Left renal cortex interstitium (tissue), 4 donors: ENCODE results near the gene SMURF2. TPM values are rescaled to one million over a fixed set of nuclear protein-coding genes. Genes with fewer than 3 reads are reported as not detected.

Source experiments
- DNase-seq, 4 donors: peaks; one replicate each; pipeline ENCODE4 v3.0.0-alpha.2; 2013; ENCODE audit warnings: low read depth in 4 of 4, low spot score in 2 of 4, missing footprints in 1 of 4
- polyA plus RNA-seq, 4 donors: library from polyadenylated mRNA; unstranded; fragments of 120-200 nt; gene quantifications; one replicate each; pipeline ENCODE4 v1.2.1, GENCODE V29; 2013; ENCODE audit not compliant: insufficient read length in 4 of 4

The SMURF2 gene
- polyA plus RNA-seq, 4 donors = 32.2 to 36.7 (median 35.1) TPM

DNA sequence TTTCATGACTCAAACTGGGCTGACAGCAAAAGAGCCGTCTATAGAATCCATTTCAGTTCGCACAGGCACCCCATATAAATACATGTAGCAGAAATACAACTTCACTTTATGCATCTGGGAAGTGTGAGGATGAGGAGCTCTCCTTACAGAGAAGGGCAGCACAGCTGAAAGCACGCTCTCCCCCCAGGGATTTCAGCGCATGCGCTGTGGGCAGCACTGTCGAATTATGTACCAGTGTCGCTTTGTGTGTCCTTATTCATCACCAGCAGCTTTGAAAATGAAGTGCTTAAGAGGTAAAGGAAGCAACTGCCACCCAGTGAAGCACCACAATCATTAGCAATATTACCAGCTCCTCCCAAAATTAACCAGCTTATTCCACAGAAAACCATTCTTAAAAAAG lies 115.4 kb downstream of the SMURF2 start:
- no peak for DNase-seq

DNA sequence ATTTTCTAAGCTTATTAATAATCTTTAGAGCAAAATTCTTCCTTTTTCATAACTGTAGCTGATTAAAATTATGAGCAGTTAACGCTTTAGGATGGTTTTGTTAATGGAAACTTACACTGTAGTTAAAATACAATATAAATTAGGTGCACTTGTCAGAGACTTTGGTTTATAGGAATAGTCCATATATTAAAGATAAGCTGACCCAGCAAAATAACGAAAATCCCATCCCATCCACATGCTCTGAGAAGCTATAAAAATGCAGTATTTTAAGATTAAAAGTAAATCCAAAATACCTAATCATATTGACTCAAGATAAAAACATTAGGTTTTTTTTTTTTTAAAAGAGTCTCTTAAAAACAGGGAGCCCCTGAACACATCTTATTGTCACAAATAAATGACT lies 117.4 kb downstream of the SMURF2 start:
- DNase-seq = no peak

DNA sequence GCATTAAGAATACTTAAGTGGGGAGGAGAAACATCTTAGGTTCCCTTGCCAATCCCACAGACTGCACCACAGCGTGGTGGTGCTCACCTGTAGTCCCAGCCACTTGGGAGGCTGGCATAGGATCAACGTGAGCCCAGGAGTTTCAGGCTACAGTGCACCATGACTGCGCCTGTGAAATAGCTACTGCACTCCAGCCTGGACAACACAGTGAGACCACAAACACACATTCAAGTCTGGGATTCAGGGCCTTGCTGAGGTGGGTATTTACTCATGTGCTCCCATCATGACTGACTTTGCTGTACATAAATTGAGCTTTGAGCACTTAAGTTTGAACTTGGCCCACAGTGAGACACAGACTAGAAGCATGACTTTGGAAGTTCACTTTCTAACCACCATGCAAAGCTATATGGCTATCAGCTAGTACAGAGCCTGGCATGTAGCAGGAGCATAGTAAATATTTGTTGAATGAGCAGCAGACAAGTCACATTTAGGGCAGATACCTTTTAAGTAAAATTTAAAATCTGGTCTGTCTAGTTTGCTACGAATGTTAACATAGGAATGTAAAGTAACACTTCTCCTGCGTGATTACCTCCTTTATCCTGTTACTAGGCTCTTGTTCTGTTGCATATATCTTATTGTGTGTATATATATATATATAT lies 121.9 kb downstream of the SMURF2 start:
- DNase-seq = no peak

DNA sequence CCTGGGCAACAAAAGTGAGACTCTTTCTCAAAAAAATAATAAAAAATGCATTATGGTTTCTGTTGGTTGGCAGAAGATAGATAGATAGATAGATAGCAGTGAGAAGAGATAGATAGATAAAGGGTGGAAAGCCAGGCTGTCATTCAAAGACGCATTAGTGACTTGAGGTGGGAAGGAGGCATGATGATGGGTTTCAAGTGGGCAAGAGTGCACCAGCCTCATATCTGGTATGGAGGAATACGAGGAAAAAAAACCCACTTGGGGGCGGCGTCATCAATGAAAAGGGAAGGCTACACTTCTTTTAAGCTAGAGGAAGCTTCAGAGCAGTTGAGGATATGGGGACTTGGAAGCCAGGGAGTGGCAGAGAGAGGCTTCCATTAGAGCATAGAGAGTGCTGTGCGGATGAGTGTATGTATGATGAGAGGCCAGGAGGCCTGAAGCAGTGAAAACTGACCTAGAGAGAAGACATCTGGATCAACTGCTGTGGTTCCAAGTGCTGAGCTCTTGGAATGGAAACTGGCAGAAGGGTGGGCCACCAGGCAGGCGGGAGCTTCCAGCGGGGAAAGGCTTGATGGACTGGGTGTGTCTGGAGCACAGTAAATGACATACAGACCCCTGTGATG lies 123.5 kb downstream of the SMURF2 start:
- no peak for DNase-seq

DNA sequence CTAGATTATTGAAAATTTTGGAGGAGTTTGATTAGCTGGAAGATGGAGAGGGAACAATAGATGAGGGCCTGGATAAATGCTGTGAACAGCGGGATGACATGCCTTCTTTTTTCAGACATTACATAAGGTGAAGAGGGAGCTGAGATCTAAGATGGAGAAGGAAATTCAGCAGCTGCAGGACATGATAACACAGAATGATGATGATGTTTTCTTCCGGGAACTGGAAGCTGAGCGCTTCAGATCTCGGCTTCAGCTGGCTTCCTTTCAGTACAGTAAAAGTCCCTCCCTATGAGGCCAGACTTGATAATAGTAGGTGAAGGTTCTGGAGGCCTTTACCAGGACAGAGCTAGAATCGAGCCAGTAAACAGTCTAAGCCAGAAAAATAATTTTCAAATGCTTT lies 124.6 kb downstream of the SMURF2 start:
- DNase-seq = no peak

DNA sequence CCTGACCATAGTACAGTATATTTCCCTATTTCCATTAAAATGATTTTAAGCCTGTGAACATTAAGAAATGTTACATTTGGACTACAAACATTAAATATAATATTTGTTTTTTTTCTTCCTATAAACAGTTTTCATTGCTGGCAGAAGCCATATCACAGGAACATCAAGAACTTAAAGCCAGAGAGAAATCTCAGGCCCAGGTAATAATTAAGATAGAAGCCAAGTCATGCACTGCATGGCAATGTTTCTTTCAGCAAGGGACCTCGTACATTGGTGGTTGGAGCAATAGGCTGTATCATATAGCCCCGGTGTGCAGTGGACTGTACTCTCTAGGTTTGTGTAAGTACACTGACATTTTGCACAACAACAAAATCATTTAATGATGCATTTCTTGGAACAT lies 125.2 kb downstream of the SMURF2 start:
- DNase-seq = no peak

DNA sequence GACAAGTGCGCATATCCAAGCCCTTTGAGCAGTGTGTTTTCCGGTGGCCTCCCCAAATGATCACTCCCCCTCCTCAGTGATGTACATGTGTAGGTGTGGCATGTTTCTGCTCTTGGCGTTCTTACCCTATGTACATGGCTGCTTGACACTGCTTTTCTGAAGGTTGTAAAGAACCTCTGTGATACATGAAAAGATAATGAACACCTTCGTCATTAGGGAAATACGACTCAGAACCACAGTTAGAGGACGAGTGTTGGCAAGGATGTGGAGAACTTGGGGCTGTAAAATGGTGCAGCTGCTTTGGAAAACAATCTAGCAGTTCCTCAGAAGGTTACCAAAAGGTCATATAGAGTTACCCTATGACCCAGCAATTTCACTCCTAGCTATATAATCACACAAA lies 126.8 kb downstream of the SMURF2 start:
- no peak for DNase-seq

DNA sequence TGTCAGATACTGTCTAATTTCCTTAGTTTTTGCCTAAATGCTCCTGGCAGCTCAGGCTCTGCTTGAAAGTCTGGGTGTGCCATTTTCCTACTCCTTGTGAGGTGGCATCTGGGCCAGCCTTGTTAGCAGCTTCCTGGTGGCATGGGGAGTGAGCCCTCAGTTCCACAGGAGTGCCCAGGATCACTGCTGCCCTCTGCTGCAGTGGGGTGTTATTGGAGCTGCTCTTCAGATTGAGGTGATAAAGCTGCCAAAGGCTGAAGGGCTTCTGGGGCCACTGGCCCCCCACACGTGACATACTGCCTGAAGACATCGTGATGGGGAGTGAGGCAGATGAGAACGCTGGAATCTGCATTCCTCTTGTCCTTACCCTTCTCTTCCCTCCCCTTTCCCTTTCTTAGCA lies 127.9 kb downstream of the SMURF2 start:
- DNase-seq = no peak

DNA sequence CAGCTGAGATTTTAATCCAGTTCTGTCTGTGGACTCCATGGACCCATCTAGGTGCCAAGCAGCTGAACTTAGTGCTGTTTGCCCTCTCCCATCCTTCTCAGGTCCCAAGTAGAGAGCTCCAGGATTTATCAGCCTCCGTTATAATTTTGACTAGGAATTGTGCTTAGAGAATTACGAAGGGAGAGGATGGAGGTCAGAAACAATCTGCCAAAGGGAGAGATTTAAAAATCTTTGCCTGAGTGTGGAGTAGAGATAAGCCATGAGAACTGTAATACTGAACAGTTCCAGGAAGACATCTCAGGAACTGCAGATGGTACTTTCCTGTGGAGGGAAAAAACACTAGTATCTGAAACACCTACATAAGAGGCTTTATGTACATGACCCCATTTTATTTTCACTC lies 128.3 kb downstream of the SMURF2 start:
- DNase-seq = no peak

DNA sequence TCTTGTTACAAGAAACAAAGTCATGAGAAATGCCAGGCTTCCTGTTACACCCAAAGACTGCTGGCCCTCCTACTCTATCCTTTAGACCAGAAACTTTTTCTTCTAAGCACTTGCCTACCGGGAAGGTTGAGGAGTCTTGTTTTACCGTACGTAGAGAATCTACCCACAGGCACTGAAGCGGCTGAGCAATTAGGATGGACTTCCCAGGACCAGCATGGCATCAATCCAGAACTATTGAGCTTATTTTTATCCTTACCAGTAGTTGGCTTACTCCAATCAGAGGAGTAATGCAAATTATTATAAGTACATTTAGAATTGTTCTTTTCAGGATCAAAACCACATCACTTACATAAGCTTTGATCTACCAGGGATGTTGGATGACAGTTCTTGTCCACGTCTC lies 129.7 kb downstream of the SMURF2 start:
- no peak for DNase-seq

DNA sequence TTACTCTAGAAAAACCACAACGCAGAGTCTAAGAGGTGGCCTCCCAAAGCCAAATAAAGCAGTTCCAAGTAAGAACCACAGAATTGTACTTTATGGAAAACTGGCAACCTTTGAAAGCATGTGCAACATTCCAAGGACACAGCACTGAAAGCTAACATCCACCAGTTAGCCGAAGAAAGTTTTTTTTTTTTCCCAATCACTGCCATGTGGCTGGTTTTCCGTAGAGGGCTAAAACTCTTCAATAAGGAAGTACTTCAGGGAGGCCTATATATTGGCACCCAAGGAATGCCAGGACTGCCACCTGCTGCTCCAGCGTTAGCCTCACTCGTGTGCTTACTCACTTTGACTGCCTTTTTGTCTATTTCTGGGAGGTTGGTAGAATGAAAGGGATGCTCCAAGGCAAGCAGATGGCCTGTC lies 130.1 kb downstream of the SMURF2 start:
- no peak for DNase-seq

DNA sequence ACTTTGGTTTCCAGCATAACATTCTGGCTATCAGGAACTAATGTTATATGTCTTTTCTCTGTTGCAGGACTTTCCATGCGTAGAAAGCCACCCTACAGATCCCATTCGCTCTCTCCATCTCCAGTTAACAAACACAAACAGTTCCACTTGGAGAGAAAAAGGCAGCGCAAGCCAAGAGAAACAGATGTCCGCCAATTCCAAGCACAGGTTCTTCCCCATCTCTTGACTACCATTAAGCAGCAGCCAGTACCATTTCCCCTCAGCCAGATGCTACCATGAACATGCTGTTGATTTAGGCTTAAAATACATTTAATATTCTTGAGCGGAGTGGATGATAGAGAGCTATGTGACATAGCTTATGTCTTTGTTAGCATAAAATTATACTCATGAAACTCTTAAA lies 132.9 kb downstream of the SMURF2 start:
- DNase-seq = no peak

DNA sequence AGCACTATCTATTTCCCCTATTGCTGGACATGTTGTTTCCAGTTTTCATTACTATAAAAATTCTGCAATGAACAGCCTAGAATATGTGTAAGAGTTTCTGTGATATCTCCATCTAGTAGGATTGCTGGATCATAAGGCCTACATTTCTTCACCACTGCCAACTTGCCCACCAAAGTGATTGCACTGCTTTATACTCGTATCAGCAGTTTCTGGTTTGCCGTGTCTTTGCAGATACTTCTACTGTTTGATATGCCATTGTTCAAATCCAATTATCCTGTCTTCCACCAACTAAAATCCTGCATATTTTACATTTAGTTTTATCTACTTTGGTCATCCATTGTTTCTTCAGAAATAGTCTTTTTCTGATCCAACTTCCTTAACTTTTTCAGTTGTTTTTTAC lies 134.2 kb downstream of the SMURF2 start:
- DNase-seq = no peak

DNA sequence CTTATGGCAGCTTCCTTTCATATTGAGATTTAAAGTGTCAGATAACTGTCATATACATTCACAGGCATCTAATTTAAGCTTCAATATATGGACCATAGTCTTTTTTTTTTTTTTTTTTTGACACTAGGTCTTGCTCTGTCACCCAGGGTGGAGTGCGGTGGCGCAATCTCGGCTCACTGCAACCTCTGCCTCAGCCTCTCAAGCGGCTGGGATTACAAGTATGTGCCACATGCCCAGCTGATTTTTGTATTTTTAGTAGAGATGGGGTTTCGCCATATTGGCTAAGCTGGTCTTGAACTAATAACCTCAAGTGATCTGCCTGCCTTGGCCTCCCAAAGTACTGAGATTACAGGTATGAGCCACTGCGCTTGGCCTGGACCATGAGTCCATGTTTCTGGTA lies 141.7 kb downstream of the SMURF2 start:
- DNase-seq = no peak

DNA sequence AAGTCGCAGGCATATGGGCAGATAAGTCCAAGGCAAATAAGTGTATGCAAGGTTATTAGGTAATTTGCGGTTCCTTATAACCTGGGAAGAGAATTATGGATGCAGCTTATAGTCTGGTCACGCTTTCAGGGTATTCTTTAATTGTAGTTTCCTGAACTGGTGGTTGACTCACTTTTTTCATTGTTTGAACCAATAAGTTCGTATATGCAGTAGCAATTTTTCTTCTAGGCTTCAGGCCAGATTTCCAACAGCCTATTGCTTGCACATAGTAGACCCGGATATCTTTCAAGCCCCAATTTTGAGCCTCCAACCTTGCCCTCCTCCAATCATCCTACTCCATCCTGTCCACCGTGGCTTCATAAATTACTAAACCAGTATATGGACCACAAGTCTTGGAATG lies 142.5 kb downstream of the SMURF2 start:
- DNase-seq = no peak

DNA sequence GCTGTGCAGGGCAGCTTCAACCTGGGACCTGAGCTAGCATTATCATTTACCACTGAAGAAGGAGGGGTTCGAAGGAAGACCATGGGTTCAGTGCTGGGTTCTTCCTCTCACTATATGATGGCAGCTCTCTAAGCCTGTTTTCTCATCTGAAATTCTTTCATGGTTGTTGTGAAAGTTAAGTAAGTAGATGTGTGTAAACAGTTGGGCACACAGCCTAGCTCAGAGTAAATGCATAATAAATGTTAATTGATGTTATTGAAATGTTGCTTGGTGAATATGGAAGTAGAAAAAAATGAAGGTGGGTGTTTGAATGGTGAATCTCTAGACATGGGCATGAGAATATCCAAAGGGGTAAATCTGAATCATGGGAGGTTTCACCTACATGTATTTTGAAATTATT lies 146.3 kb downstream of the SMURF2 start:
- DNase-seq = no peak

DNA sequence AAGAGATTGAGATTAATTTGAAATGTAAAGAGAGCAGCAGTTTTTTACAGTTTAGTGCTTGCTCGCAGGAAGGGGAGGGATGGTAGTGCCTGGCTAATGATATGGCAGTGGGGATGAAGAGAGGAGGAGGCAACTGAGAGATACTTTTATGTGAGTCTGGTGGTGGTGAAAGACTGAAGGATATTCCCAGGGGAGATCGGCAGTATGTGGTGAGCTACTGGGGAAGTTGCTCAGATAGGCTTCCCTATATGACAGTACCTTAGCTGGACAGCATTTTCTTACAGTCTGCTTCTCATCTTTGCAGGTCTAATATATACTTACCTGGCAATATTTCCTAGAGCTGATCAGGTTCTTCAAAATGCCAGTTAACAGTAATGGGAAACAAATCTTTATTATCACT lies 146.7 kb downstream of the SMURF2 start:
- no peak for DNase-seq

DNA sequence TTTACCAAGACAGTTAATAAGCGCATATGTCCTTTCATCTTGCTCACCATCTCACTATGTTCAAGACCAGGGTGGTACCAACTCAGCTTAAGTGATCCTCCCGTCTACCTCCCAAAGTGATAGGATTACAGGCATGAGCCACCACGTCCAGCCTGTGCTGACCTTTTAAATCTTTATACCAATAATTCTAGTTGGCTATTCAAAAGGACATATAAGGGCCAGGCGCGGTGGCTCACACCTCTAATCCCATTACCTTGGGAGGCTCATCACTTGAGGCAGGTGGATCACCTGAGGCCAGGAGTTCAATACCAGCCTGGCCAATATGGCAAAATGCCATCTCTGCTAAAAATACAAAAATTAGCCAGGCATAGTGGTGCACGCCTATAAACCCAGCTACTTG lies 152.9 kb downstream of the SMURF2 start:
- DNase-seq = no peak

DNA sequence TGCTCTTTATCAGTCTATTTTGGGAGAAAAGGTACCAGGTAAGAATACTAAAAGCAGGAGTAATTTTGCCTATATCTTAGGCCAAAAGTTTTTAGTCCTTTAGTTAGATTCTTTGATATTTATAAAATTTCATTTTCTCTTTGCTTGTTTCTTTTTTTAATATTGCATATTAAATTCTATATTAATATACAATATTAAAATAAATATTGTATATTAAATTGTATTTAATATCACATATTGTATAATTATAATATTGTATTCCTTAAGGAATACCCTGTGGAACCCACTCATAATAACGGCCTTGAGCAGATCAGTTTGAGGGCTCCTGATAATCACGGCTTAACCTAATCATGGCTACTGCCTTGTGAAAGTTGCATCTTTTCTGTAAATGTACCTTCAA lies 153.4 kb downstream of the SMURF2 start:
- DNase-seq = no peak

DNA sequence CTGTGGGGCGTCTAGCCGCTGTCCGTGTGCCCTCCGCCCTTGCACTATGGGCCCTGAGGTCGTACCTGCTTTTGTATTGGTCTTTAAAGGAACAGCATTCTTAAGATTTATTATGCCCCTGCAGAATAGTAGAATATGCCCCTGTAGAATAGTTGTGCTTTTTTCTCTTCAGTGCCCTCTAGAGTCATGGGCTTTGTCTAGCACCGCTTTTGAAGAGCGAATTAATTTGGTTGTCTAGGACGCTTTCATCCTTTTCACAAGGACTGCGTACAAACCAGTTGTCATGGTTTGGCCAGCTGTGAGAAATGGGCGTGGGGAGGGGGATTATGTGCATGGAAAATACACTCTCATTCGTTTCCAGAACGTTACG lies 154.7 kb downstream of the SMURF2 start:
- peak in 3 of 4 donors; percentile 54 to 78 (median 61) for DNase-seq

DNA sequence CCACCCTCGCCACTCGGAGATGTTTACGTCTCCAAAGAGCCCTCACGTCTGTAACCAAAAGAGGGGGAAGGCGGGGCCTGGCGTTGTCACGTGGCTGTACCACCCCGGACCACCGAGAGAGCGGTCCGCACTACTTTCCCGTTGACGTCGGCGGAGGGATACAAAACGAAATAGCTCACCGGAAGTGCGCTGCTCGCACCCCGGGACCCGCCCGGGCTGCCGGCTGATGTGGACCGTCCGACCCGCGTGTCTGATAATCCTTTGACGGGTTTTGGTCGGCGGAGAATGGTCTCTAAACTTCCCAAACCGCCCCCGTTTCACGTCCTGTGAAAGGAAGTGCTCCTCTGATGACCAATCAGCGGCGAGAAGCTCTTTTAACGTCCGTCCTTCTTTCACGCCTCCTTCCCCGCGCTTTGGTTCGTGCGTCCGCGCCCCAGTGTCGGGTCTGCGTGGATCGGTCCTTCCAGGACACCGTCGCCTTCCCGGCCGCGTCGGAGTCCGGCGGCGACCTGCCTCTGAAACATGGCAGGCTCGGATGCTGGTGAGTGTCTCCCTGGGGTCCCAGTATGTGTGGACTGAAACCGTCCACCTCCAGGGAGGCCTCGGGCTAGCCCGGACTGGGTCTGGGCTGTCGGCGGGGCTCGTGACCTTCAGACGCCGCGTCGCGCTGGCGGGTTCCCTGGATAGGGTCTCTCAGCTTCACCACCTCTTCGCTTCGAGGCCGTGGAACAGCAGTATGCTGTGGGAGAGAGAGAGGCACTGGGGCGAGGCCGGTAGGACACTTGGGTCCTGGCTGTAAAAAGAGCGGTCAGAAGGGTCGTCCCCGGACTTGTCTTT lies 155.3 kb downstream of the SMURF2 start, which contains the start of gene CEP95:
Gene CEP95 (plus strand): TSS at position 402 of the 837 bp plus-strand sequence. CDS start 121 bp downstream, at position 523.
- peak; percentile 94 to 99 (median 96) for DNase-seq

DNA sequence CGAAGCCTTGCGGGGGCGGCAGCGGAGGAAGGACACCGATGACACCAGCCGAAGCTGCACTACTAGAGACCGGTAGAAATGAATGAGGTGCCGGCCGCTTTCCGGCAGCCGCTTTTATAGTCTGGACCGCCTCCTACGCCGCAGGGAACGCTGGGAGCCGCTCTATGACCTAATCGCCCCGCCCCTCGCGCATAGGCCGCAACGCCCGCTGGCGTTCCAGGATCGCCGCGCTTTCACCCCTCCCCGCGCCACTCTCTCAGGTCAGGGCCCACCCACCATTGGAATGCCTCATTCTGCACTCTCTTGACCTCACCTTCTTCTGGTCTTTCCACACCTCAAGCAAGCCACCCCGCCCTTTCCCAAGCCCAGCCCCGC lies 155.9 kb downstream of the SMURF2 start, which contains the start of gene DDX5:
Gene DDX5 (minus strand): TSS at position 89 of the 375 bp plus-strand sequence. CDS start 170 bp downstream, outside the sequence.
- peak; percentile 89 to 93 (median 90) for DNase-seq
